Gastrocnemius medialis (tissue), 4 donors: ENCODE measurements around the gene TRMT1L.

Source experiments
- POLR2A ChIP-seq, 2 donors: fragments of 450-650 bp; IDR thresholded peaks; one replicate each; pipeline ENCODE4 v1.6.1; 2017; ENCODE audit warnings: antibody characterized with exemption in 2 of 2, mild to moderate bottlenecking in 2 of 2, moderate library complexity in 2 of 2
- TF ChIP-seq, protein P1 (sequence below), 5 experiments: fragments of 450-650 bp in 3 of 5; fragments of 200-600 bp in 2 of 5; sonication (generic) in 2 of 5; IDR thresholded peaks in 4 of 5; conservative IDR thresholded peaks in 1 of 5; 1 replicate in 4 of 5; 2 replicates in 1 of 5; pipeline ENCODE4 v1.5.1; 2016 to 2019; ENCODE audit warnings: antibody characterized with exemption in 5 of 5, mild to moderate bottlenecking in 3 of 5, moderate library complexity in 3 of 5

DNA sequence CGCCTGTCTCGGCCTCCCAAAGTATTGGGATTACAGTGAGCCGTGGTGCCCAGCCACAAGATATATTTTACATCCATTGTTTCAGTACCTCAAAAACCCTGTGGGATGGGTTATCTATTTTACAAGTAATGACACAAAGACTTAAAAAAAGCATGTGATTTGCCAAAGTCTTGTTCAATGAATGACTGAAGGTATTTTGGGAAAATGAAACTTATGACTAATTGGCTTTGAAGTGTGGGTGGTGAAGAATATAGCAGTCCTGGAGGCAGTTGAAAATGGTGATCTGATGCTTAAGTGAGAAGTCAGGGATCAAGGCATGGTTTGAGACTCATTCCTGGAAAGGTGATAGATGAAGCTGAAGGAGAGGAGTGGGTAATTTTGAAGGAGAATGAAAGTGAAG is 3.2 kb upstream of the TRMT1L start:
- TF ChIP-seq, protein P1, sequence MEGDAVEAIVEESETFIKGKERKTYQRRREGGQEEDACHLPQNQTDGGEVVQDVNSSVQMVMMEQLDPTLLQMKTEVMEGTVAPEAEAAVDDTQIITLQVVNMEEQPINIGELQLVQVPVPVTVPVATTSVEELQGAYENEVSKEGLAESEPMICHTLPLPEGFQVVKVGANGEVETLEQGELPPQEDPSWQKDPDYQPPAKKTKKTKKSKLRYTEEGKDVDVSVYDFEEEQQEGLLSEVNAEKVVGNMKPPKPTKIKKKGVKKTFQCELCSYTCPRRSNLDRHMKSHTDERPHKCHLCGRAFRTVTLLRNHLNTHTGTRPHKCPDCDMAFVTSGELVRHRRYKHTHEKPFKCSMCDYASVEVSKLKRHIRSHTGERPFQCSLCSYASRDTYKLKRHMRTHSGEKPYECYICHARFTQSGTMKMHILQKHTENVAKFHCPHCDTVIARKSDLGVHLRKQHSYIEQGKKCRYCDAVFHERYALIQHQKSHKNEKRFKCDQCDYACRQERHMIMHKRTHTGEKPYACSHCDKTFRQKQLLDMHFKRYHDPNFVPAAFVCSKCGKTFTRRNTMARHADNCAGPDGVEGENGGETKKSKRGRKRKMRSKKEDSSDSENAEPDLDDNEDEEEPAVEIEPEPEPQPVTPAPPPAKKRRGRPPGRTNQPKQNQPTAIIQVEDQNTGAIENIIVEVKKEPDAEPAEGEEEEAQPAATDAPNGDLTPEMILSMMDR (IDR thresholded peaks at IDR 0.05 in 4 of 5, conservative IDR thresholded peaks at IDR 0.05 in 1 of 5): no peak
- TF ChIP-seq POLR2A (IDR thresholded peaks at IDR 0.05): no peak
